Ovary (tissue), 10 donors: ENCODE data around the gene WARS2. TPM values are rescaled to one million over a fixed set of nuclear protein-coding genes. Genes with fewer than 3 reads are reported as not detected.

Source experiments
- DNase-seq, 5 donors: peaks; one replicate each; pipeline ENCODE4 v3.0.0-alpha.2; 2019 to 2020
- H3K27ac ChIP-seq, 2 donors: fragments of 200-600 bp; one replicate each; pipeline versions ENCODE4 v1.5.1 to v1.8.0; 2019 to 2022
- H3K27me3 ChIP-seq: fragments of 200-600 bp; one replicate; pipeline ENCODE4 v1.8.0; 2022
- H3K36me3 ChIP-seq: fragments of 200-600 bp; sonication (generic); one replicate; pipeline ENCODE4 v1.5.1; 2019
- H3K4me1 ChIP-seq: one replicate; pipeline ENCODE4 v1.8.1; 2013; ENCODE audit warnings: mild to moderate bottlenecking, moderate library complexity; ENCODE audit not compliant: insufficient read depth
- H3K4me3 ChIP-seq: fragments of 200-600 bp; sonication (generic); one replicate; pipeline ENCODE4 v1.5.1; 2017
- H3K9me3 ChIP-seq, 2 donors: fragments of 200-600 bp in 1 of 2; sonication (generic) in 1 of 2; one replicate each; pipeline versions ENCODE4 v1.5.1 to v1.8.1; 2013 to 2019; ENCODE audit warnings: mild to moderate bottlenecking in 1 of 2, moderate library complexity in 1 of 2
- CTCF ChIP-seq, 3 donors: fragments of 450-650 bp in 2 of 3; fragments of 200-600 bp in 1 of 3; IDR thresholded peaks; one replicate each; pipeline versions ENCODE4 v1.5.1 to v1.8.0; 2016 to 2022; ENCODE audit warnings: antibody characterized with exemption in 3 of 3, mild to moderate bottlenecking in 1 of 3
- EP300 ChIP-seq: sonication (generic); formaldehyde crosslinking; IDR thresholded peaks from one replicate; pipeline ENCODE4 v1.6.1; 2017; ENCODE audit warnings: antibody characterized with exemption
- POLR2A ChIP-seq: fragments of 450-650 bp; IDR thresholded peaks from one replicate; pipeline ENCODE4 v1.6.1; 2017; ENCODE audit warnings: antibody characterized with exemption, mild to moderate bottlenecking, moderate library complexity
- WGBS, 3 donors: extraction: QIAGEN DNeasy Blood & Tissue Kit in 1 of 3; methylation state at CpG; one replicate each; pipeline versions ENCODE4 v1.1.5 to v1.1.7; 2013 to 2017; 5-methylcytosine and 5-hydroxymethylcytosine counted together
- intact Hi-C, 4 donors: fragments of 100-400 bp; cut with DNase I; formaldehyde crosslinking; loops; one replicate each; pipeline versions ENCODE4 v1.11.0 to v1.15.1; 2022 to 2023
- long read RNA-seq, 3 donors: library from polyadenylated mRNA in 2 of 3; unstranded in 2 of 3; transcript quantifications; one replicate each; pipeline ENCODE4 v2.0.0 and lab custom pipeline, GENCODE V29; 2021 to 2026
- polyA plus RNA-seq, 2 donors: library from polyadenylated mRNA; stranded (reverse); fragments of 200-250 nt in 1 of 2; fragments of 350-450 nt in 1 of 2; fragmentation: Illumina TruSeq in 1 of 2; extraction: RNeasy Lipid Tissue Mini Kit (QIAGEN cat#74804) in 1 of 2; gene quantifications; one replicate each; pipeline ENCODE4 v1.2.3, GENCODE V29; 2013 to 2014
- total RNA-seq, 7 donors: library from RNA; depleted of rRNA in 2 of 7; stranded (reverse); fragments of >200 nt in 2 of 7; fragmentation: NEBNext Ultra II Directional in 3 of 7; extraction: Animal tissue kit (Norgen Biotek cat#: 25700) in 3 of 7; gene quantifications; one replicate each; pipeline versions ENCODE4 v1.1.0 to v1.2.4, GENCODE V29; 2016 to 2023
- donor health status: DM: no; HTN: no; CAD: no; lungs with moderate emphysema.
- donor health status: DM: no; HTN: no; CAD: no.
- donor health status: Bipolar disorder and iron deficiency.
- donor health status: DM: yes; HTN: yes; CAD: no.
- donor health status: DM: no; HTN: no; CAD: no.
- donor health status: DM: yes; HTN: yes; CAD: no.

WARS2 gene
- total RNA-seq: 10 to 100 TPM; 14.0 to 20.3 (median 15.7) TPM
- polyA plus RNA-seq: 10 to 100 TPM in 1 of 2 donors, 1 to 10 TPM in 1; 6.1 to 12.3 TPM
- long read RNA-seq, donor 1, transcript WARS2-201 (6 exons, 2,800 nt): major isoform, 29 of 55 reads
- long read RNA-seq, donor 1, partial matches to known transcripts: 3 of 55 reads
- long read RNA-seq, donor 1, other reads (novel, unspliced or antisense): 18 of 55 reads
- long read RNA-seq, donor 2, partial matches to known transcripts: 0 of 5 reads
- long read RNA-seq, donor 2, other reads (novel, unspliced or antisense): 0 of 5 reads
- long read RNA-seq, donor 3, transcript WARS2-201 (6 exons, 2,800 nt): major isoform, 14 of 22 reads
- long read RNA-seq, donor 3, partial matches to known transcripts: 0 of 22 reads
- long read RNA-seq, donor 3, other reads (novel, unspliced or antisense): 6 of 22 reads

GRCh38 chr1:119140177-119141019 is at the start of gene WARS2:
Gene WARS2, minus strand, starts transcription at chr1:119140653. Its CDS starts 9 bp downstream, at chr1:119140644.
- 0 to 1% (median 0%) methylated on average over 50 of the region's 50 CpGs for WGBS, 3 donors
- peak; percentile 94 to 96 (median 95) for DNase-seq
- TF ChIP-seq CTCF (IDR thresholded peaks at IDR 0.05) (peak in 1 of 3 donors; percentile 25), POLR2A (peak; percentile 73), EP300 (peak; percentile 44)
- no peaks in the 10 kb centered on the region for H3K27me3 ChIP-seq
- no peaks in the 10 kb centered on the region for H3K36me3 ChIP-seq
- intact Hi-C loops: no loop called here
- peak within 1 kb of the TSS; percentile 66 for H3K4me3 ChIP-seq
- H3K9me3 ChIP-seq: no peaks in the 10 kb centered on the region
- peaks cover 5% of the 10 kb centered on the region for H3K4me1 ChIP-seq
- peak within 1 kb of the TSS; percentile 97 to 99 for H3K27ac ChIP-seq

- Histone ChIP-seq H3K4me3 (no peak overlapping the region), H3K9me3 (no peaks in the 10 kb centered on the region), H3K27ac (no peak overlapping the region), H3K36me3 (no peaks in the 10 kb centered on the region), H3K4me1 (no peaks in the 10 kb centered on the region), H3K27me3 (no peaks in the 10 kb centered on the region)
- intact Hi-C loops: no loop called here
- DNase-seq: no peak
- TF ChIP-seq POLR2A: no peak
- WGBS, 3 donors: 6 to 18% (median 12%) methylated on average over 3 of the region's 3 CpGs
These were observed 48.5 kb upstream of the WARS2 start for GRCh38 chr1:119188926-119189325.

GRCh38 chr1:119187416-119187815 is 47.0 kb upstream of the WARS2 start:
- Histone ChIP-seq H3K36me3 (no peaks in the 10 kb centered on the region), H3K9me3 (no peaks in the 10 kb centered on the region), H3K4me3 (no peak overlapping the region), H3K4me1 (no peaks in the 10 kb centered on the region), H3K27ac (no peak overlapping the region), H3K27me3 (no peaks in the 10 kb centered on the region)
- TF ChIP-seq POLR2A (no peak), CTCF (IDR thresholded peaks at IDR 0.05) (no peak), EP300 (no peak)
- DNase-seq: no peak
- intact Hi-C loops: no loop called here
- WGBS, 3 donors: 92 to 95% (median 93%) methylated on average over 2 of the region's 2 CpGs

GRCh38 chr1:119186471-119186870 is 46.0 kb upstream of the WARS2 start:
- H3K4me1 ChIP-seq: no peaks in the 10 kb centered on the region
- no peak overlapping the region for H3K4me3 ChIP-seq
- no peak for TF ChIP-seq POLR2A
- TF ChIP-seq EP300: no peak
- no peak for DNase-seq
- no peaks in the 10 kb centered on the region for H3K9me3 ChIP-seq
- intact Hi-C loops: no loop called here
- H3K36me3 ChIP-seq: no peaks in the 10 kb centered on the region
- H3K27me3 ChIP-seq: no peaks in the 10 kb centered on the region
- H3K27ac ChIP-seq: no peak overlapping the region
- 95 to 98% (median 97%) methylated on average over 2 of the region's 2 CpGs for WGBS, 3 donors

GRCh38 chr1:119184972-119185371 is 44.5 kb upstream of the WARS2 start:
- H3K36me3 ChIP-seq: no peaks in the 10 kb centered on the region
- 70 to 76% (median 72%) methylated on average over 1 of the region's 1 CpG for WGBS, 3 donors
- no peaks in the 10 kb centered on the region for H3K4me1 ChIP-seq
- no peak overlapping the region for H3K4me3 ChIP-seq
- no peaks in the 10 kb centered on the region for H3K9me3 ChIP-seq
- H3K27ac ChIP-seq: no peak overlapping the region
- no peak for DNase-seq
- no peak for TF ChIP-seq EP300
- no peak for TF ChIP-seq POLR2A
- TF ChIP-seq CTCF (IDR thresholded peaks at IDR 0.05): no peak
- no peaks in the 10 kb centered on the region for H3K27me3 ChIP-seq
- intact Hi-C loops: no loop called here
